ENCODE results near the gene TXNDC17. TPM values are rescaled to one million over a fixed set of nuclear protein-coding genes. Genes with fewer than 3 reads are reported as not detected.

The TXNDC17 gene
- total RNA-seq, 6 experiments from 2014 or later, result 50.4 to 204 (median 72.1) TPM

GRCh38 chr17:6633263-6633662 lies 7.6 kb upstream of the TXNDC17 start:
- peaks cover 0 to 23% (median 8%) of the 10 kb centered on the region in 4 donors for H3K36me3 ChIP-seq
- ATAC-seq, result no peak

GRCh38 chr17:6636105-6636504 lies 4.8 kb upstream of the TXNDC17 start:
- Histone ChIP-seq H3K9me3 (no peaks in the 10 kb centered on the region), H3K27ac (no peak overlapping the region), H3K27me3 (no peaks in the 10 kb centered on the region), H3K4me3 (no peak overlapping the region), H3K4me1 (peaks cover 0 to 7% (median 3%) of the 10 kb centered on the region in 4 donors), H3K36me3 (peaks cover 0 to 23% (median 4%) of the 10 kb centered on the region in 4 donors)
- intact Hi-C loops (cut with DNase I), result loop anchor here (5.0 to 10.0 kb wide), 3 partner anchors 61 to 164 kb away; no protein-coding TSS in a partner anchor
- WGBS (ENCODE audit: insufficient coverage, low coverage, low lambda C conversion rate, missing lambda C conversion rate), result 71% methylated on average over 1 of the region's 2 CpGs
- TF ChIP-seq POLR2A (IDR thresholded peaks at IDR 0.05), result no peak
- TF ChIP-seq CTCF (IDR thresholded peaks at IDR 0.05), result no peak
- ATAC-seq (no peak), DNase-seq (no peak)

More at GRCh38 chr17:6633263-6633662, 7.6 kb upstream of the TXNDC17 start:
- H3K27me3 ChIP-seq, result no peaks in the 10 kb centered on the region
- WGBS (ENCODE audit: insufficient coverage, low coverage, low lambda C conversion rate, missing lambda C conversion rate), result 97% methylated on average over 3 of the region's 3 CpGs
- intact Hi-C loops (cut with DNase I), result loop anchor here in 1 of 2 donors (10.0 kb wide), 2 partner anchors 58 to 158 kb away; no protein-coding TSS in a partner anchor
- H3K9me3 ChIP-seq, result no peaks in the 10 kb centered on the region
- no peaks in the 10 kb centered on the region for H3K4me1 ChIP-seq
- no peak overlapping the region for H3K4me3 ChIP-seq
- H3K27ac ChIP-seq, result no peak overlapping the region
- no peak for DNase-seq
- TF ChIP-seq CTCF (IDR thresholded peaks at IDR 0.05) (no peak), POLR2A (IDR thresholded peaks at IDR 0.05) (no peak)

GRCh38 chr17:6636616-6637457 lies 4.0 kb upstream of the TXNDC17 start:
- Histone ChIP-seq H3K27me3 (no peaks in the 10 kb centered on the region), H3K4me3 (no peak overlapping the region), H3K36me3 (peaks cover 0 to 17% (median 4%) of the 10 kb centered on the region in 4 donors), H3K4me1 (peaks cover 0 to 11% (median 4%) of the 10 kb centered on the region in 4 donors), H3K27ac (no peak overlapping the region), H3K9me3 (no peaks in the 10 kb centered on the region)
- ATAC-seq (no peak), DNase-seq (no peak)
- intact Hi-C loops (cut with DNase I), result loop anchor here (5.0 to 10.0 kb wide), 3 partner anchors 62 to 165 kb away; no protein-coding TSS in a partner anchor
- 90% methylated on average over 6 of the region's 17 CpGs for WGBS (ENCODE audit: insufficient coverage, low coverage, low lambda C conversion rate, missing lambda C conversion rate)
- no peak for TF ChIP-seq CTCF (IDR thresholded peaks at IDR 0.05)
- TF ChIP-seq POLR2A (IDR thresholded peaks at IDR 0.05), result no peak

- peaks cover 0 to 18% (median 7%) of the 10 kb centered on the region in 4 donors for H3K4me1 ChIP-seq
- H3K27ac ChIP-seq, result no peak overlapping the region
- no peaks in the 10 kb centered on the region for H3K9me3 ChIP-seq
- no peak for DNase-seq
- H3K4me3 ChIP-seq, result no peak overlapping the region
- no peak for TF ChIP-seq POLR2A (IDR thresholded peaks at IDR 0.05)
- TF ChIP-seq CTCF (IDR thresholded peaks at IDR 0.05), result no peak
- H3K27me3 ChIP-seq, result no peaks in the 10 kb centered on the region
- ATAC-seq, result no peak
- intact Hi-C loops (cut with DNase I), result loop anchor here (5.0 to 10.0 kb wide), 3 partner anchors 63 to 165 kb away; no protein-coding TSS in a partner anchor
- H3K36me3 ChIP-seq, result peaks cover 0 to 14% (median 2%) of the 10 kb centered on the region in 4 donors
- no CpG with 5 or more reads among the region's 6 CpGs for WGBS (ENCODE audit: insufficient coverage, low coverage, low lambda C conversion rate, missing lambda C conversion rate)
Observed at GRCh38 chr17:6637458-6637840, 3.4 kb upstream of the TXNDC17 start.
